RKO (cell line): Measurements from ENCODE around the gene EMC1.
A peak's percentile ranks its signal among the peaks of the same experiment; 100 is the strongest.
"Not testable (repeated sequence)": the region's sequence is repeated elsewhere in the genome, so short reads cannot be mapped to it uniquely, and the experiment has no call there.

ENCODE experiments used
- DNase-seq: peaks from one replicate; pipeline ENCODE4 v3.0.0-alpha.2; 2016; ENCODE audit warnings: low spot score

The EMC1 gene

DNA sequence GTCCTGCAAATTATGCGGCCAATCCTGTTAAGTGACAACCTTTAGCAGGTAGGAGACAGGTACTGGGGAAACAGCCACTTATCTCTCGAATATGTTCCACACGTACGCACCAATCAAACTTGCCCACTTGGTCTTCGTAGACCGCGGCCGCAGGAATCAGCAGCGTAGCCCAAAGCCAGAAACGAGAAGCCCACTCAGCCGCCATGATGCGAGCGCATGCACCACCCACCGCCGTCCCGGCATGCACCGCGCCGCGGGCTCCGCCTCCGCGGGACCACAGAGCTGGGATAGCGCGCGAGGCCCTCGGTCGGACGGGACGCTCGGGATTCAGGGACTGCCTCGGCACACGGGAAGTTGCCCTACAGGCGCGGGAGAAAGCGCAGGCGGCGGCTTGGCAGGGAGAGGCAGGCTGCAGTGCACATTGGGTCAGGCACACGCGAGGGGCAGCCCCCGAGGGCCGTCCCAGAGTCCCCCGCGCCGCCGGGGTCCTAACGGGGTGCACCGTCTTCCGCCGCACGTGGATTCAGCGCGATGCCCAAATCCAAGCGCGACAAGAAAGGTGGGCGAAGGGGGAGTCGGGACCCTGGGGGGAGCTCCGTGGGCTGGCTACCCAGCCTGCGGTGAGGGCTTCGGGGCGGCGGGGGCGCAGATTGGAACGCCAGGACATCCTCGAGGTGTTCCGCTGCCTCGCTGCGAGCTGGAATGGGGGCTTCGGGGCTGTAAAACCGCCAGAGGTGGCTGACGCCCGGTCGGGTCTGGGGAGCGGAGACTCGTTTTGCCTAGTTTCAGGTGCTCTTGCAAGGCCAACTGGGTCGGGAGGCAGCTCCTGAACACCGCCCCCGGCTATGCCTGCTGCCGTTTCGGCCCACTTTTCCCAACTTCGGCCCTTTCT is at the start of gene EMC1, which contains the start of gene MRTO4:
TSS of gene EMC1 (minus strand) at position 220 of the 892 bp plus-strand sequence. CDS start at position 205, 15 bp downstream.
TSS of gene MRTO4 (plus strand) at position 501 of the 892 bp plus-strand sequence. CDS start at position 532, 31 bp downstream.
- DNase-seq, result peak; percentile 83

DNA sequence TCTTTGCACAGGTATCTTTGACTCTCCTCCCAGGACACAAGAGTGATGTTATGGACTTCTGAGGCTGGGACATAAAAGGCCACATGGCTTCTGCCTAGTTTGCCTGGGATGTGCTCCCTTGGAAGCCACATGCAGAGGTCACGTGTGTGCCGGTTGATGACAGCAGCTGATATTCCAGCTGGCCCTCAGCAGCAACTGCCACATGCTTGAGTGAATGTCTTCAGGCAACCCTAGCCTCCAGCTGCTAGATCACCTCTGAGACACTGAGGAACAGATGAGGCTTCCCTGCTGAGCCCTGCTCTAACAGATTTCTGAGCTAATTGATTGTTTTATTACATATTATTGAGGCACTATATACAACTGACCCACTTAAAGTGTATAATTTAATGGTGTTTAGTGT is 48.9 kb upstream of the EMC1 start:
- no peak for DNase-seq

DNA sequence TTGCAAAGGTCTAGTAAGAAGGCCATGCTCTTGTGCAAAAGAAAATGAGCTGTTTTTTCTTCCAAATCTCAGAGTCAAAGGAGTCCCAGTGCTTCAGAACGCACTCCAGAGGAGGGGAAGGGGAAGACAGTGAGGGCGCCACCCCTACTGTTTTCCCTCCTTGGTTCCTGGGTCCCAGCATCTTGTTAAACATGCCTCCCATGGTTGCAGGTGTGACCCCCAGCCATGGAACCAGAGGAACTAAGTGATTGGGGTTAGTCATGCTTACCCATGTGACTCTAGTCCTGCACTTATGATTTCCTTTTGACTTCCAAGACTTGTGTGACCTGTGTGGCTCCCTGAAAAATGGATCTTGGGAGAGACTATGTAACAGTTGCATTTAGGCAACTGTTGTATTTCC is 43.3 kb upstream of the EMC1 start:
- DNase-seq, result no peak

DNA sequence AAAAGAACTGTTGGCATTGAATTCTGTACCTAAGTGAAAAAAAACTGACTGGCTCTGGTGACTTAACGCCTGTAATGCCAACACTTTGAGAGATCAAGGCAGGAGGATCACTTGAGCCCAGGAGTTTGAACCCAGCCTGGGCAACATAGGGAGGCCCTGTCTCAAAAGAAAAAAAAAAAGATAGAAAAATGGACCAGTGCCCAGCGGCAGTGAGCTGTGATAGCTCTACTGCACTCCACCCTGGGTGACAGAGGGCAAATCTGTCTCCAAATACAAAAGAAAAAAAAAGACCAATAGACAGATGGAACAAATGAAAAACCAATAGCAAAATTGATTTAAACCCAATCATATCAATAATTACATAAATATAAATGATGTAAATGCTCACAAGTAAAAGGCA is 37.9 kb upstream of the EMC1 start:
- DNase-seq, result no peak

DNA sequence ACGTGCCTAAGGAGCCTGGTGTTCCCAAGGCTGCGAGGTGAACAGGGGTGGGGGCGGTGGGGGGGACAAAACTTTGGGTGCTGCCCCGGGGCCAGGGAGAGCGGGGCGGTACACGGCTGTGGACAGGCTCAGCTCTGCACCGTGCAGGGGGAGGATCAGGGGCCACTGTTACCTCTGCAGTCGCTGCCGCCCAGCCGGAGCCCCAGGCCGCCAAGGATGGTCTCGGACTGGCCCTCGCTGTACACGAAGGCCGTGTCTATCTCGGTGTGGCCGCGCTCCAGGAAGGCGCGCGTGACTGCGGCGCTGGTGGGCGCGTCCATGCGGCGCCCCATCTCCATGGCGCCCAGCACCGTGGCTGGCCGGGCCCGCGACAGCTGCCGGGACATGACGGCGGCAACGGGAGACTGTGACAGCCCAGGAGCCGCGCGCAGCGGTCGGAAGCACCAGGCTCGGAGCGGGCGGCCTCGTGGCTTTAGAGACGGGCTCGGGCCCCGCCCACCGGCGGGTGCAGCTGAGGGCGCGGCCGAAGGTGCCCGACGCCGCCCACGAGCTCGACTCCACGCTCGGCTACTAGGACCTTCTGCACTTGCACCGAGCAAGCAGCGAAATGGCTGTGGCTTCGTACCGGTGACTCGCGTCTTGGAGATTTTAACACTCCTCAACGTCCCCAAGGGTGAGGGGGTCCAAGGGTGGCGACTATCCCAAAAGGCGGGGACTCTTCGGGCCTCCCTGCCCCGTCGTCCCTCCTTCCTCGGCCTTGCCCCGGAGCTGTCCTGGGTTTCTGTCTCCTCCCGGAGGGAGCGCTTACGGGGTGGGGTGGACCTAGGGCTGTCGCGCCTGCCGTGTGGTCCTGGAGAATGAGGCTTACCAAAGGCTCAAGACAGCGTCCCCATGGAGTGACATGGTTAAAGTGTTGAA is 37.3 kb upstream of the EMC1 start, which contains the start of gene AKR7A3:
TSS of gene AKR7A3 (minus strand) at position 447 of the 918 bp plus-strand sequence. CDS start at position 386, 61 bp downstream.
- peak; percentile 84 for DNase-seq

DNA sequence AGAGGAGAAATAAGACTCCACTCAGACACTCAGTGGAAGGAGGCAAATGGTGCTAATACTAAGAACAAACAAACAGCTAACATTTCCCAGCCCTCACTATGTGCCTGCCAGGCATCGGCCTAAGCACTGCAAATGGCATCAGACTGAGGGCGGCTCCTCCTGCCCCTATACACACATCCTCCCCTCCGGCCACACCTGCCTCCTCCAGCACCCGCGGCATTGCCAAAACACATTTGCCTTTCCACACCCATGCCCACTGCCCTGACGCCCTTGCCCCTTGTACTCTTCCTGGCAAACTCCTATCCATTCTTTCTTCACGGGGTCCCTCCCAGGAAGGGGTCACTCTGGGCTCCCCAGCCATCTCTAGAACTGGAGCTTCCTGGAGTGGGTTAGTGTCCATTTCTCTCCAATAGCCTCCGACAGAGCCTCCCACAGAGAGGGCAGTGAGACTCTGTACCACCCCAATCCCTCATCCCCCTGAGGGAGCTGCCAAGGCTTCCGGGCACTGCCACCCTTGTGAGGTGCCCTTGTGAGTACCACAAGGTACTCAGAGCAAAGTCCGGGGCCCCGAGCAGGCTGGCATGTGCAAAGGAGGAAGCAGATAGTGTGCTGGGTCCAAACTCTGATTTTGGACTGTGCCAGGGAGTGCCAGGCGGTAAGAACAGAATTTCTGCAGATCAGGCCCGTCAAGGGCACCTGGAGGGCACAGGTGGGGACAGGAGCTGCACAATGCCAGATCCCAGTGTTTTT is 36.3 kb upstream of the EMC1 start:
- no peak for DNase-seq

DNA sequence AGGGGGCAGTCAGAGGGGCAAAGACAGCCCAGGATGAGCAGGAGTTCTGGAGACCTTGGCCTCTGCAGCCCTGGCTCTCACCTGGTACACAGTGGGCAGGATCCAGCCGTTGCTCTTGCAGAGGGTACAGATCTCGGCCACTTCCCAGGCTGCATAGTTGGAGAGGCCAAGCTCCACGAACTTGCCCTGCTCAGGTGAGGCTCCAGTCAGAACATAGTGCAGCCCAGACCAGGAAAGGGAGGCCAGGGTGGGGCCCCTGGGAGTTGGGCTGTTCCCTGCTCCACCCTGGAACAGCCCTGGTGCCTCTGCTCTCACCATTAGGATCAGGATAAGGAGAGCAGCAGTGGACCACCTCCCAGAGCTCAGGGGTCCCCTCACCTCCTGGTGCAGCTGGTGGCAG is 34.5 kb upstream of the EMC1 start:
- DNase-seq, result not testable (repeated sequence)

DNA sequence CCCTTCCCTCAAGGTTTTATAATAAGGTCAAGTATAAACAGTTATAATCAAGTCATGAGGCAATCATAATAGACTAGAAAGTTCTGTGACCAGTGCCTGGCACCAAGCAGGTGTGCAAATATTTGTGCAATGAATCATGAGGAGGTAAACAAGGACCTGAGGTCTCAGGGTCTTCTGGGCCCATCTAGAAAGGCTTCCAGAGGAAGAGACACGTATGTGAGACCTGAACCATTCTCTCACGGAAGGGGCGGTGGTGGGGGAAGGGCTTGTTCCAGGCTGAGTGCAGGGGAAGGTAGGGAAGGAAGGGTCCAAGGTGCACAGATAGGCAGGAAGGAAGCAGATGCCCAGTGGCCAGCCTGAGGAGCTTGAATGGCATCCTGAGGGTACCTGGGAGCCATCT is 34.0 kb upstream of the EMC1 start:
- not testable (repeated sequence) for DNase-seq

DNA sequence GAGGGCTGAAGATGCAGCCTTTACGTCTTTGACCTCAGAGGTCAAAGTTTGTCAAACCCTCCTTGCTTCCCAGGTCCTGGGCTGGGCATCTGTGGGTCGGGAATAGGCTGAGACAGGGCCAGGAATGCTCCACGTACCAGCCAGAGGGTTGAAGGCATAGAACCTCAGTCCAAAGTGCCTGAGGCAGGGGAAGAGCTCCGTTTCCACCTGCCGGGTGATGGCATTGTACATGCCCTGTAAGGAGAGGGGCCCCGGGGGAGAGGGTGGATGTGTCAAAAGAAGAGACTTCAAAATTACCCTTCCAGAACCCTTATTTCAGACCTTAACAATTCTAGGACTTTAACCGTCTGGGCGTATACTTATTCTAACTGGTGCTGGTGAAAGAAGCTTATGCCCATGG is 33.6 kb upstream of the EMC1 start:
- DNase-seq, result no peak

DNA sequence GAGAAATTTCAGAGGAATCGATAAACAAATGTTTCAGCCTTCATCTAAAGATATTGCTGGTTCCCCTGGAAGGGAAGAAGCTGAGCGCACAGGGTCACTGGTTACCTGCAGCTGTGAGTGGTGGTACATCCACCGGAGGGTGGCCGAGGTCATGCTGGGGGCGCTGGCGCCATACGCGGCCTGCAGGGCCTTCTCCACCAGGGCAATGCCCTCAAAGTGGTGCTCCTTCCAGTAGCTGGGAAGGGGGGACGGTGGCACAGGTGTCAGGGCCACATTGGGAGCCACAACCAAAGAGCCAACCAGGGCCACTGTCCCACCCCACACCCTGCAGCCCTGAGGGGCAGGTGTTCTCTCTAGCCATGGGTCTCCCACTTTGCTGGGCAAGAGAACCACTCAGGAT is 32.6 kb upstream of the EMC1 start:
- DNase-seq, result no peak

DNA sequence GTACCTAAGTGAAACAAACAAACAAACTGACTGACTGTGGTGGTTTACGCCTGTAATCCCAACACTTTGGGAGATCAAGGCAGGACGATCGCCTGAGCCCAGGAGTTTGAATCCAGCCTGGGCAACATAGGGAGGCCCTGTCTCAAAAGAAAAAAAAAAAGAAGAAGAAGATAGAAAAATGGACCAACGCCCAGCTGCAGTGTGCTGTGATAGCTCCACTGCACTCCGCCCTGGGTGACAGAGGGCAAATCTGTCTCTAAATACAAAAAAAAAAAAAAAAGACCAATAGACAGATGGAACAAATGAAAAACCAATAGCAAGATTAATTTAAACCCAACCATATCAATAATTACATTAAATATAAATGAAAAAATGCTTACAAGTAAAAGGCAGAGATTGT is 23.3 kb upstream of the EMC1 start:
- no peak for DNase-seq

DNA sequence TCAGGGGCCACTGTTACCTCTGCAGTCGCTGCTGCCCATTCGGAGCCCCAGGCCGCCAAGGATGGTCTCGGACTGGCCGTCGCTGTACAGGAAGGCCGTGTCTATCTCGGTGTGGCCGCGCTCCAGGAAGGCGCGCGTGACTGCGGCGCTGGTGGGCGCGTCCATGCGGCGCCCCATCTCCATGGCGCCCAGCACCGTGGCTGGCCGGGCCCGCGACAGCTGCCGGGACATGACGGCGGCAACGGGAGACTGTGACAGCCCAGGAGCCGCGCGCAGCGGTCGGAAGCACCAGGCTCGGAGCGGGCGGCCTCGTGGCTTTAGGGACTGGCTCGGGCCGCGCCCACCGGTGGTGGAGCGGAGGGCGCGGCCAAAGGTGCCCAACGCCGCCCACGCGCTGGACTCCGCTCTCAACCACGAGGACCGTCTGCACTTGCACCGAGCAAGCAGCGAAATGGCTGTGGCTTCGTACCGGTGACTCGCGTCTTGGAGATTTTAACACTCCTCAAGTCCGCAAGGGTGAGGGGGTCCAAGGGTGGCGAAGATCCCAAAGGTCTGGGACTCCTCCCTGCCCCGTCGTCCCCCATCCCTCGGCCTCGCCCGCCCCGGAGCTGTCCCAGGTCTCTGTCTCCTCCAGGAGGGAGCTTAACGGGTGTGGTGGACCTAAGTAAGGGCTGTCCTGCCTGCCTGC is 22.7 kb upstream of the EMC1 start:
- not testable (repeated sequence) for DNase-seq

DNA sequence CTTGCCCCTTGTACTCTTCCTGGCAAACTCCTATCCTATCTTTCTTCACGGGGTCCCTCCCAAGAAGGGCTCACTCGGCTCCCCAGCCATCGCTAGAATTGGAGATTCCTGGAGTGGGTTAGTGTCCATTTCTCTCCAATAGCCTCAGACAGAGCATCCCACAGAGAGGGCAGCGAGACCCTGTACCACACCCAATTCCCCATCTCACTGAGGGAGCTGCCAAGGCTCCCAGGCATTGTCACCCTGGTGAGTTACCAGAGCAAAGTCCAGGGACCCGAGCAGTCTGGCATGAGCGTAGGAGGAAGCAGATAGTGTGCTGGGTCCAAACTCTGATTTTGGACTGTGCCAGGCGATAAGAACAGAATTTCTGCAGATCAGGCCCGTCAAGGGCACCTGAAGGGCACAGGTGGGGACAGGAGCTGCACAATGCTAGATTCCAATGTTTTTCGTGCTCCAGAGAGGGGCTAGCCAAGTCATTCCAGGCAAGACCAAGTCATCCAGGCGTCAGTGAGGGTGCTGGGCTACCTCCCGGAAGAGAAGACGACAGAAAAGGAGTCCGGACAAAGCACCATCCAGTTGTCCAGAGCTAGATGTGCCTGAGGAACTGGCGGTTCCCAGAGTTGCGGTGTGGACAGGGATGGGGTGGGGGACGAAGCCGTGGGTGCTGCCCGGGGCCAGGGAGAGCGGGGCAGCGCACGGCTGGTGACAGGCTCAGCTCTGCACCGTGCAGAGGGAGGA is 22.0 kb upstream of the EMC1 start:
- DNase-seq, result no peak

DNA sequence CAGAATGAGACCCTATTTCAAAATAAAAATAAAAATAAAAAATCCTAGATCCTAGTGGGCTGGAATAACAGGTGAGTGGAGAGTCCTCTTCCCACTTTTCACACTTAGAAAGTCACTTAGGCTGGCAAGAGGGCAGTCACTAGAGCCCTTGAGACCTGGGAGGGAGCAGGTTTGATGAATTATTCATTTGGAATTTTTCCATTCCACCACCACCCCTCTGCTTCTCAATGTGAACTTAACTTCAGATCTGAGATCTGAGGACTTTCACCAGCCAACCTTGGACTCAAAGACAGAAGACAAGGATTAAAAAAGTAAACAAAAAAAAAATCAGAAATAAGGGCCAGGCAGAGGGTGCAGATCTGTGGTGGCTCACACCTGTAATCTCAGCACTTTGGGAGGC is 20.7 kb upstream of the EMC1 start:
- DNase-seq, result no peak

DNA sequence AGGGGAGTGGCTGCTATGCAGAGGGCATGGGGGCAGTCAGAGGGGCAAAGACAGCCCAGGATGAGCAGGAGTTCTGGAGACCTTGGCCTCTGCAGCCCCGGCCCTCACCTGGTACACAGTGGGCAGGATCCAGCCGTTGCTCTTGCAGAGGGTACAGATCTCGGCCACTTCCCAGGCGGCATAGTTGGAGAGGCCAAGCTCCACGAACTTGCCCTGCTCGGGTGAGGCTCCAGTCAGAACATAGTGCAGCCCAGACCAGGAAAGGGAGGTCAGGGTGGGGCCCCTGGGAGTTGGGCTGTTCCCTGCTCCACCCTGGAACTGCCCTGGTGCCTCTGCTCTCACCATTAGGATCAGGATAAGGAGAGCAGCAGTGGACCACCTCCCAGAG is 19.0 kb upstream of the EMC1 start:
- not testable (repeated sequence) for DNase-seq

DNA sequence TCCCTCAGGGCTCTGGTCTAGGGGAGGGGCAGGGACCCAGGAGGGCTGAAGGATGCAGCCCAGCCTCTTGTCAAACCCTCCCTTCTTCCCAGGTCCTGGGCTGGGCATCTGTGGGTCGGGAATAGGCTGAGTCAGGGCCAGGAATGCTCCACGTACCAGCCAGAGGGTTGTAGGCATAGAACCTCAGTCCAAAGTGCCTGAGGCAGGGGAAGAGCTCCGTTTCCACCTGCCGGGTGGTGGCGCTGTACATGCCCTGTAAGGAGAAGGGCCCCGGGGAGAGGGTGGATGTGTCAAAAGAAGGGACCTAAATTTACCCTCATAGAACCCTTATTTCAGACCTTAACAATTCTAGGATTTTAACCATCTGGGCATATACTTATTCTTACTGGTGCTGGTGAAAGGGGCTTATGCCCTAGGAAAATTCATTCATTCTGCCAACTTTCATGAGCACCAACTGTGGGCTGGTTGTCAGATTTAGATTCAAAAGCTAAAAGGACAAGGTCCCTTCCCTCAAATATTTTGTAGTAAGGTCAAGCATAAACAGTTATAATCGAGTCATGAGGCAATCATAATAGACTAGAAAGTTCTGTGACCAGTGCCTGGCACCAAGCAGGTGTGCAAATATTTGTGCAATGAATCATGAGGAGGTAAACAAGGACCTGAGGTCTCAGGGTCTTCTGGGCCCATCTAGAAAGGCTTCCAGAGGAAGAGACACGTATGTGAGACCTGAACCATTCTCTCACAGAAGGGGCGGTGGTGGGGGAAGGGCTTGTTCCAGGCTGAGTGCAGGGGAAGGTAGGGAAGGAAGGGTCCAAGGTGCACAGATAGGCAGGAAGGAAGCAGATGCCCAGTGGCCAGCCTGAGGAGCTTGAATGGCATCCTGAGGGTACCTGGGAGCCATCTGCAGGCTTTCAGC is 18.4 kb upstream of the EMC1 start:
- DNase-seq, result not testable (repeated sequence)

DNA sequence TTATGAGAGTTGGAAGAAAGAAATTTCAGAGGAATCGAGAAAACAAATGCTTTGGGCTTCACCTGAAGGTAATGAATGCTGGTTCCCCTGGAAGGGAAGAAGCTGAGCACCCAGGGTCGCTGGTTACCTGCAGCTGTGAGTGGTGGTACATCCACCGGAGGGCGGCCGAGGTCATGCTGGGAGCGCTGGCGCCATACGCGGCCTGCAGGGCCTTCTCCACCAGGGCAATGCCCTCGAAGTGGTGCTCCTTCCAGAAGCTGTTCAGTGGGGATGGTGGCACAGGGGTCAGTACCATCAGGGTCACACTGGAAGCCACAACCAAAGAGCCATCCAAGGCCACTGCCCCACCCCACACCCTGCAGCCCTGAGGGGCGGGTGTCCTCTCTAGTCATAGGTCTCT is 17.1 kb upstream of the EMC1 start:
- DNase-seq, result no peak

DNA sequence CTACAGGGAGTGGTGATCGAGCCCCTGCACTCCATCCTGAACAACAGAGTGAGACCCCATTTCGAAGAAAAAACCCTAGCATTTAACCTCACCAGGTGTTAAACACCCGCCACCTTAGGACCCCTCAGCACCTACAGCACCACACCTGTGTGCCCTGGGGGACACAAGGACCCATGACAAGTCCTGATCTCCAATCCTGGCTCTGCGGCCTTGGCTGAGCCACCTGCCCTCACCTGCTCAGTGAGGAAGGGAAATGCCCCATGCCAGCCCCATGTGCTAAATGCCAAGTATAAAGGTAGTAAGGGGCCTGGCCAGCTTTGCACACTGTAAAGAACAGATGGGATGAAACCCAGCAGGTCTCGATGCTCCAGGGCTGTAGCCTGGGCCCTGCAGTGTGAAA is 11.4 kb upstream of the EMC1 start:
- no peak for DNase-seq

DNA sequence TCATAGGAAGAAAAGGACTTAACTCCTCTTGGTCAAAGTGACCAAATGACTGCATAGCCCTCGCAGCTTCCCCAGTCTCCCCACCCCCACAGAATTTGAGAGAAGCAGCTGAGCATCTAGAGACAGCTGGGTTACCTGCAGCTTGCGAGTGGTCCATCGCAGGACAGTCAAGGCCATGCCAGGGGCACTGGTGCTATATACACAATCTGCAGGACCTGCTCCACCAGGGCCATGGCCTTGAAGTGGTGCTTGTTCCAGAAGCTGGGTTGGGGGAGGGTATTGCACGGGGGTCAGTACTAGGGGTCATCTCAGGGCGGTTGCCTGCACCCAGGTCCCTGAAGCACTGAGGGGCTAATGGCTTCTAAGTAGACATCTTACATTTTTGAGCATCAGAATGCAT is 10.7 kb upstream of the EMC1 start:
- DNase-seq, result no peak
